Measurements from ENCODE around the gene UBE2N.

The UBE2N gene

GRCh38 chr12:93376436-93377251 is 65.1 kb downstream of the UBE2N start:
- H3K9me3 ChIP-seq (replicated peaks; ENCODE audit: insufficient read depth, low read length) = no peaks in the 10 kb centered on the region
- H3K4me2 ChIP-seq (ENCODE audit: low read depth, low read length) = no peak overlapping the region
- DNase-seq = no peak
- no peak overlapping the region for H3K4me3 ChIP-seq (ENCODE audit: low read length)
- H3K27me3 ChIP-seq (replicated peaks; ENCODE audit: insufficient read depth, low read length) = no peaks in the 10 kb centered on the region
- no peaks in the 10 kb centered on the region for H3K9me2 ChIP-seq (replicated peaks; ENCODE audit: insufficient read depth, low read length)
- no peaks in the 10 kb centered on the region for H3F3A ChIP-seq (ENCODE audit: insufficient read depth, low read length)
- H3K9ac ChIP-seq (ENCODE audit: low read length) = no peak overlapping the region
- TF ChIP-seq, protein P1, sequence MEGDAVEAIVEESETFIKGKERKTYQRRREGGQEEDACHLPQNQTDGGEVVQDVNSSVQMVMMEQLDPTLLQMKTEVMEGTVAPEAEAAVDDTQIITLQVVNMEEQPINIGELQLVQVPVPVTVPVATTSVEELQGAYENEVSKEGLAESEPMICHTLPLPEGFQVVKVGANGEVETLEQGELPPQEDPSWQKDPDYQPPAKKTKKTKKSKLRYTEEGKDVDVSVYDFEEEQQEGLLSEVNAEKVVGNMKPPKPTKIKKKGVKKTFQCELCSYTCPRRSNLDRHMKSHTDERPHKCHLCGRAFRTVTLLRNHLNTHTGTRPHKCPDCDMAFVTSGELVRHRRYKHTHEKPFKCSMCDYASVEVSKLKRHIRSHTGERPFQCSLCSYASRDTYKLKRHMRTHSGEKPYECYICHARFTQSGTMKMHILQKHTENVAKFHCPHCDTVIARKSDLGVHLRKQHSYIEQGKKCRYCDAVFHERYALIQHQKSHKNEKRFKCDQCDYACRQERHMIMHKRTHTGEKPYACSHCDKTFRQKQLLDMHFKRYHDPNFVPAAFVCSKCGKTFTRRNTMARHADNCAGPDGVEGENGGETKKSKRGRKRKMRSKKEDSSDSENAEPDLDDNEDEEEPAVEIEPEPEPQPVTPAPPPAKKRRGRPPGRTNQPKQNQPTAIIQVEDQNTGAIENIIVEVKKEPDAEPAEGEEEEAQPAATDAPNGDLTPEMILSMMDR (IDR thresholded peaks at IDR 0.05; ENCODE audit: low read length) = no peak
- TF ChIP-seq EZH2 (optimal IDR thresholded peaks at IDR 0.05; ENCODE audit: low read depth, low read length) (no peak), EZH2phosphoT487 (IDR thresholded peaks at IDR 0.05; ENCODE audit: low read length) (no peak)
- peaks cover 35% of the 10 kb centered on the region for H3K79me2 ChIP-seq (ENCODE audit: low read length)
- peaks cover 7% of the 10 kb centered on the region; the same call in 1 of the 2 replicates for H3K4me1 ChIP-seq (ENCODE audit: low read length)
- no peaks in the 10 kb centered on the region for H3K36me3 ChIP-seq (replicated peaks; ENCODE audit: insufficient read depth, low read length)
- peaks cover 7% of the 10 kb centered on the region; the same call in 1 of the 2 replicates for H4K20me1 ChIP-seq (ENCODE audit: insufficient read depth, low read length)
- H3K27ac ChIP-seq (ENCODE audit: low read length) = no peak overlapping the region
- no peak overlapping the region for H2AFZ ChIP-seq (ENCODE audit: low read length)

- Histone ChIP-seq H4K20me1 (ENCODE audit: insufficient read depth, low read length) (no peaks in the 10 kb centered on the region), H3K9me3 (replicated peaks; ENCODE audit: insufficient read depth, low read length) (no peaks in the 10 kb centered on the region), H3K4me1 (ENCODE audit: low read length) (no peaks in the 10 kb centered on the region), H3K4me2 (ENCODE audit: low read depth, low read length) (no peak overlapping the region), H3K27ac (ENCODE audit: low read length) (no peak overlapping the region), H3K9me2 (replicated peaks; ENCODE audit: insufficient read depth, low read length) (no peaks in the 10 kb centered on the region), H3K36me3 (replicated peaks; ENCODE audit: insufficient read depth, low read length) (no peaks in the 10 kb centered on the region), H2AFZ (ENCODE audit: low read length) (no peak overlapping the region), H3K9ac (ENCODE audit: low read length) (no peak overlapping the region), H3K27me3 (replicated peaks; ENCODE audit: insufficient read depth, low read length) (no peaks in the 10 kb centered on the region), H3K4me3 (ENCODE audit: low read length) (no peak overlapping the region), H3F3A (ENCODE audit: insufficient read depth, low read length) (no peaks in the 10 kb centered on the region), H3K79me2 (ENCODE audit: low read length) (peaks cover 27% of the 10 kb centered on the region)
- no peak for DNase-seq
- TF ChIP-seq EZH2phosphoT487 (IDR thresholded peaks at IDR 0.05; ENCODE audit: low read length) (no peak), EZH2 (optimal IDR thresholded peaks at IDR 0.05; ENCODE audit: low read depth, low read length) (no peak)
- TF ChIP-seq, protein P1 (IDR thresholded peaks at IDR 0.05; ENCODE audit: low read length) = no peak
These were observed 65.8 kb downstream of the UBE2N start for GRCh38 chr12:93375906-93376305.

DNA sequence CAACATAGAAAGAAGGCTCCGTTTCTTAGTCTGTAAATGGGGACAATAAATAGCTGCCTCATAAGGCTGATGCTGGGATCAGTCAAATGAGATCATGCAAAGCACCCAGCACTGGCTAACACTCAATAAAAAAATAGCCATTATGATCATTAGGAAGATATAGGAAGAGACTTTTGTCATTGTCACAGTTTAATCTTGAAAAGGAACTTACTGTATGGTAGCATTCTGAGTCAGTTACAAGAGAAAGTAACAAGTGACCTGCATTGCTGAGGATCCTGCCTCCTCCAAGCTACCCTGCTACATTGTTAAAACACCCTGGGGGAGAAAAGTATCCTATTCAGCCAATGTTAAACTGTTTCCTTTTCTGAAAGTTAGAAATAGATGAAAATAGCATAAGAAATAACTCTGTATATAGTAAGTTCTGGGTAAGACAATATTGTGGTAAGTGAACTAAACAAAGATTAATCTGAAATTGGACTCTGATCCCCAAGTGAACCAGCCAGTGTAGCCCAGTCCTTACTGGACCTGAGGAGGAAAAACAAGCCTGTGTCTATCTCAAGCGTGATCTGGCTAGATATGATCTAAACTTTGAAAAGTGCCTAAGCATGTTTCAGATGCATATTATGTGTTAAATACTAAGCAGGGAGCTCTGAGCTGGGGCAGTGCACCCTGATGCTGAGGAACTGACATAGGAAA is 67.6 kb downstream of the UBE2N start:
- H3K36me3 ChIP-seq (replicated peaks; ENCODE audit: insufficient read depth, low read length) = no peaks in the 10 kb centered on the region
- no peak for DNase-seq
- H2AFZ ChIP-seq (ENCODE audit: low read length) = no peak overlapping the region
- H3K27ac ChIP-seq (ENCODE audit: low read length) = no peak overlapping the region
- no peaks in the 10 kb centered on the region for H3K9me2 ChIP-seq (replicated peaks; ENCODE audit: insufficient read depth, low read length)
- H3F3A ChIP-seq (ENCODE audit: insufficient read depth, low read length) = no peaks in the 10 kb centered on the region
- no peaks in the 10 kb centered on the region for H4K20me1 ChIP-seq (ENCODE audit: insufficient read depth, low read length)
- H3K4me2 ChIP-seq (ENCODE audit: low read depth, low read length) = no peak overlapping the region
- H3K9ac ChIP-seq (ENCODE audit: low read length) = no peak overlapping the region
- no peak for TF ChIP-seq EZH2 (optimal IDR thresholded peaks at IDR 0.05; ENCODE audit: low read depth, low read length)
- TF ChIP-seq EZH2phosphoT487 (IDR thresholded peaks at IDR 0.05; ENCODE audit: low read length) = no peak
- TF ChIP-seq, protein P1 (IDR thresholded peaks at IDR 0.05; ENCODE audit: low read length) = no peak
- no peaks in the 10 kb centered on the region for H3K4me1 ChIP-seq (ENCODE audit: low read length)
- no peaks in the 10 kb centered on the region for H3K9me3 ChIP-seq (replicated peaks; ENCODE audit: insufficient read depth, low read length)
- H3K27me3 ChIP-seq (replicated peaks; ENCODE audit: insufficient read depth, low read length) = no peaks in the 10 kb centered on the region
- H3K79me2 ChIP-seq (ENCODE audit: low read length) = peaks cover 9% of the 10 kb centered on the region
- H3K4me3 ChIP-seq (ENCODE audit: low read length) = no peak overlapping the region
